Measurements from ENCODE around the gene MYO5B. TPM values are rescaled to one million over a fixed set of nuclear protein-coding genes. Genes with fewer than 3 reads are reported as not detected.
A peak's percentile ranks its signal among the peaks of the same experiment; 100 is the strongest.

MYO5B gene
- polyA plus RNA-seq, 1 of the 3 experiments (the other 2 are of a cell fraction) = 1.3 TPM

DNA sequence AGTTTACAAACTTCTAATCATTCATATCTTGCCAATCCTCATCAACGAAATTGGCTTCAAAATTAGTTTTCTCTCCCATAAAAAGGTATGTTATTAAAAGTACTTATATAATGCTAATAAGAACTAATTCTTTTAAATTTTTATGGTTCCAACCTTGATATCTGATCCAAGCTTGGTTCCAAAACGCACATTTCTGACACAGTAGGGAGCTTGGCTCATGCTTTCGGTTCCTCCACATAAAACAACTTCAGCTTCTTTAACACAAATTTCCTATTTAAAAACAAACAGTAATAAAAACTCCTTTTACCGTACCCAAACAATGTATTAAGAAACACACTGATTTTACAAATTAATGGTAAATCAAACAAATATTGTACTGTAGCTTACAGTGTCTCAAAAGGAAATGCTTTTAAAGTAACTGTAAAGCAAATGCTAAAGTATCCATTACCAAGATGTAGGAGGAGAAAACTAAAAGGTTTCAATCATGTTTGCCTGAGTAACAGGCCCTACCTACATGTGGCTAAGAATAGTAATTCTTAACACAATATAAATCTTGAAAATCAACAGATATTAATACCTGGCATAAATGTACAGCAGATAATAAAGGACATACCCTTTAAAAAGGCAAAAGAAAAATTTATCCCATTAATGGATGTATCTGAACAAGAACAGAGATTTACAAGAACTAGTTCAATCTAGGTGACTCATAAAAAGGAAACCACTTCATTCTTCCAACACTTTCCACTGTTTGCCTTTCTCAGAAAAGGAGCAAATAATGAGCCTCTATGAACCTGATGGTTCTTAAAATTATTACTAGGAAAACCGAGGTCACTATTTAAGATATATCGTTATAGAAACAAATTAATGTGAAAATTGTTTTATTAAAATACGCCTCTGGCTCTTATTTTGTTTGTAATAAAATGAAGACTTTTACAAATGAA, 399.1 kb downstream of the MYO5B start:
- Histone ChIP-seq H3K4me1 (ENCODE audit: control insufficient read depth in 1 of 2, insufficient read depth in 2 of 2, low read depth in 1 of 2, low read length in 1 of 2) (peaks cover 0 to 6% of the 10 kb centered on the region in 2 experiments; a peak in 1 of 4 replicates), H3K79me2 (ENCODE audit: insufficient read depth) (no peaks in the 10 kb centered on the region), H3K27ac (ENCODE audit: low read depth in 2 of 2, low read length in 1 of 2) (no peak overlapping the region; a peak in 1 of 4 replicates), H3K4me3 (ENCODE audit: low read depth in 2 of 2, low read length in 1 of 2) (no peak overlapping the region), H3K36me3 (replicated peaks in 1 of 2; ENCODE audit: control insufficient read depth in 1 of 2, insufficient read depth in 2 of 2, low read length in 1 of 2) (peaks cover 65 to 72% of the 10 kb centered on the region in 2 experiments), H3K9me3 (no peaks in the 10 kb centered on the region), H2AFZ (ENCODE audit: low read depth) (no peak overlapping the region), H3K27me3 (ENCODE audit: insufficient read depth) (no peaks in the 10 kb centered on the region), H3K9me2 (no peaks in the 10 kb centered on the region), H4K20me1 (ENCODE audit: insufficient read depth) (no peaks in the 10 kb centered on the region), H3K4me2 (no peak overlapping the region), H3K9ac (no peak overlapping the region), H3F3A (replicated peaks; ENCODE audit: insufficient read depth) (peaks cover 12% of the 10 kb centered on the region)
- no peak for DNase-seq
- CTCF ChIA-PET = interaction anchor here (0.7 to 2.0 kb wide), 2 partner anchors 11 to 27 kb away, joined by 3 to 8 read pairs; no protein-coding TSS in a partner anchor
- TF ChIP-seq FOXJ3 (CRISPR knock-in tag; IDR thresholded peaks at IDR 0.05) (no peak), MEF2A (IDR thresholded peaks at IDR 0.05; ENCODE audit: borderline replicate concordance, low read depth) (no peak), FOSL2 (IDR thresholded peaks at IDR 0.05; ENCODE audit: borderline replicate concordance, low read depth) (0 out of 2 replicates have a peak, but pooled peaks have one; percentile 2), RAD21 (IDR thresholded peaks at IDR 0.05; ENCODE audit: low read length) (no peak), SIN3A (IDR thresholded peaks at IDR 0.05; ENCODE audit: borderline replicate concordance, low read depth, low read length) (no peak)
- WGBS (ENCODE audit: low lambda C conversion rate) = 92% methylated on average over 7 of the region's 7 CpGs
- POLR2A ChIA-PET = no interaction called here

DNA sequence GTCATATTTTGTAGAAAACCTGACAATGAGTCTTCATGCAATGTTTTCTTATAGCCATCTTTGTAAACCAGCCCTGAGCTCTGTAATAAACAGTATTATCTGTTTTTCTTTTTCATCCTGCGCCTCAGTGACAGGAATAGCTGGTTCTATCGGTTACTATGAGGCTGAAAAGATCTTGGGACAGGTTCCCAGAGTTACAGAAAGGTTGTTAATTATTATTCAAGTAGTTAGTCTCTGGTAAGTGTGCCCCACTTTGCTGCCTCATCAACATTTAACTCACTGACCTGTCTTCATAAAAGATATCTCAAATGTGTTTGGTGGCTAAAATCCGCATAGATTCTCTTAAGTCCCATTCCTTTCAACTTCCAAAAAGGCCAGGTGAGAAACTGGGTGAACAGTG, 400.2 kb downstream of the MYO5B start:
- Histone ChIP-seq H3K9ac (no peak overlapping the region), H3F3A (replicated peaks; ENCODE audit: insufficient read depth) (peaks cover 12% of the 10 kb centered on the region), H2AFZ (ENCODE audit: low read depth) (no peak overlapping the region), H3K9me3 (no peaks in the 10 kb centered on the region), H3K27ac (ENCODE audit: low read depth in 2 of 2, low read length in 1 of 2) (no peak overlapping the region), H3K27me3 (ENCODE audit: insufficient read depth) (no peaks in the 10 kb centered on the region), H3K4me3 (ENCODE audit: low read depth in 2 of 2, low read length in 1 of 2) (no peak overlapping the region), H3K79me2 (ENCODE audit: insufficient read depth) (no peaks in the 10 kb centered on the region), H3K4me2 (no peak overlapping the region), H3K36me3 (replicated peaks in 1 of 2; ENCODE audit: control insufficient read depth in 1 of 2, insufficient read depth in 2 of 2, low read length in 1 of 2) (peaks cover 76 to 82% of the 10 kb centered on the region in 2 experiments), H4K20me1 (ENCODE audit: insufficient read depth) (no peaks in the 10 kb centered on the region), H3K4me1 (ENCODE audit: control insufficient read depth in 1 of 2, insufficient read depth in 2 of 2, low read depth in 1 of 2, low read length in 1 of 2) (peaks cover 0 to 6% of the 10 kb centered on the region in 2 experiments; a peak in 1 of 4 replicates), H3K9me2 (no peaks in the 10 kb centered on the region)
- no peak for DNase-seq
- ChIA-PET CTCF (interaction anchor here (1.4 to 2.0 kb wide), 2 partner anchors 10 to 284 kb away, joined by 3 to 8 read pairs; no protein-coding TSS in a partner anchor), POLR2A (no interaction called here)
- WGBS (ENCODE audit: low lambda C conversion rate) = 97% methylated on average over 3 of the region's 3 CpGs
- TF ChIP-seq SMC3 (IDR thresholded peaks at IDR 0.05; ENCODE audit: low read depth, low read length) (no peak), FOXJ3 (CRISPR knock-in tag; IDR thresholded peaks at IDR 0.05) (no peak), POLR2AphosphoS5 (IDR thresholded peaks at IDR 0.05; ENCODE audit: low read depth, low read length) (no peak), NRF1 (IDR thresholded peaks at IDR 0.05; ENCODE audit: low read depth, low read length) (no peak), EZH2phosphoT487 (IDR thresholded peaks at IDR 0.05; ENCODE audit: borderline replicate concordance, low read depth) (no peak), TCF12 (IDR thresholded peaks at IDR 0.05) (no peak), RFX5 (IDR thresholded peaks at IDR 0.05; ENCODE audit: low read length) (no peak), MAX (IDR thresholded peaks at IDR 0.05; ENCODE audit: low read depth) (no peak), MXI1 (IDR thresholded peaks at IDR 0.05; ENCODE audit: low read depth, low read length) (no peak), MEF2A (IDR thresholded peaks at IDR 0.05; ENCODE audit: borderline replicate concordance, low read depth) (no peak), NFIC (IDR thresholded peaks at IDR 0.05; ENCODE audit: borderline replicate concordance) (no peak), FOSL2 (IDR thresholded peaks at IDR 0.05; ENCODE audit: borderline replicate concordance, low read depth) (no peak), CHD2 (IDR thresholded peaks at IDR 0.05; ENCODE audit: low read length, partially characterized antibody) (no peak), RCOR1 (IDR thresholded peaks at IDR 0.05; ENCODE audit: low read length) (no peak), GABPA (IDR thresholded peaks at IDR 0.05; ENCODE audit: low read depth) (no peak), EP300 (IDR thresholded peaks at IDR 0.05; ENCODE audit: borderline replicate concordance in 1 of 2, low read depth in 1 of 2, low read length in 1 of 2) (no peak)
- TF ChIP-seq, protein P1, sequence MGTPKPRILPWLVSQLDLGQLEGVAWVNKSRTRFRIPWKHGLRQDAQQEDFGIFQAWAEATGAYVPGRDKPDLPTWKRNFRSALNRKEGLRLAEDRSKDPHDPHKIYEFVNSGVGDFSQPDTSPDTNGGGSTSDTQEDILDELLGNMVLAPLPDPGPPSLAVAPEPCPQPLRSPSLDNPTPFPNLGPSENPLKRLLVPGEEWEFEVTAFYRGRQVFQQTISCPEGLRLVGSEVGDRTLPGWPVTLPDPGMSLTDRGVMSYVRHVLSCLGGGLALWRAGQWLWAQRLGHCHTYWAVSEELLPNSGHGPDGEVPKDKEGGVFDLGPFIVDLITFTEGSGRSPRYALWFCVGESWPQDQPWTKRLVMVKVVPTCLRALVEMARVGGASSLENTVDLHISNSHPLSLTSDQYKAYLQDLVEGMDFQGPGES (IDR thresholded peaks at IDR 0.05; ENCODE audit: low read depth, low read length) = no peak
- TF ChIP-seq, protein P2, sequence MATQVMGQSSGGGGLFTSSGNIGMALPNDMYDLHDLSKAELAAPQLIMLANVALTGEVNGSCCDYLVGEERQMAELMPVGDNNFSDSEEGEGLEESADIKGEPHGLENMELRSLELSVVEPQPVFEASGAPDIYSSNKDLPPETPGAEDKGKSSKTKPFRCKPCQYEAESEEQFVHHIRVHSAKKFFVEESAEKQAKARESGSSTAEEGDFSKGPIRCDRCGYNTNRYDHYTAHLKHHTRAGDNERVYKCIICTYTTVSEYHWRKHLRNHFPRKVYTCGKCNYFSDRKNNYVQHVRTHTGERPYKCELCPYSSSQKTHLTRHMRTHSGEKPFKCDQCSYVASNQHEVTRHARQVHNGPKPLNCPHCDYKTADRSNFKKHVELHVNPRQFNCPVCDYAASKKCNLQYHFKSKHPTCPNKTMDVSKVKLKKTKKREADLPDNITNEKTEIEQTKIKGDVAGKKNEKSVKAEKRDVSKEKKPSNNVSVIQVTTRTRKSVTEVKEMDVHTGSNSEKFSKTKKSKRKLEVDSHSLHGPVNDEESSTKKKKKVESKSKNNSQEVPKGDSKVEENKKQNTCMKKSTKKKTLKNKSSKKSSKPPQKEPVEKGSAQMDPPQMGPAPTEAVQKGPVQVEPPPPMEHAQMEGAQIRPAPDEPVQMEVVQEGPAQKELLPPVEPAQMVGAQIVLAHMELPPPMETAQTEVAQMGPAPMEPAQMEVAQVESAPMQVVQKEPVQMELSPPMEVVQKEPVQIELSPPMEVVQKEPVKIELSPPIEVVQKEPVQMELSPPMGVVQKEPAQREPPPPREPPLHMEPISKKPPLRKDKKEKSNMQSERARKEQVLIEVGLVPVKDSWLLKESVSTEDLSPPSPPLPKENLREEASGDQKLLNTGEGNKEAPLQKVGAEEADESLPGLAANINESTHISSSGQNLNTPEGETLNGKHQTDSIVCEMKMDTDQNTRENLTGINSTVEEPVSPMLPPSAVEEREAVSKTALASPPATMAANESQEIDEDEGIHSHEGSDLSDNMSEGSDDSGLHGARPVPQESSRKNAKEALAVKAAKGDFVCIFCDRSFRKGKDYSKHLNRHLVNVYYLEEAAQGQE (IDR thresholded peaks at IDR 0.05; ENCODE audit: low read depth, low read length) = no peak

Data from SK-N-SH (cell line).